Calu3 (cell line): ENCODE measurements around the gene BAZ2A. TPM values are rescaled to one million over a fixed set of nuclear protein-coding genes. Genes with fewer than 3 reads are reported as not detected.

Experiments
- BruUV-seq: library from RNA; stranded (reverse); fragments of 400-500 nt; replicated peaks from 2 replicates; lab custom pipeline; 2021; lab: Mats Ljungman, UMichigan
- CTCF ChIA-PET: fragments of 300-600 bp; sonication (Branson Sonifier 250); formaldehyde crosslinking; loops from one replicate; lab custom pipeline; 2022; ENCODE audit warnings: antibody characterized with exemption; lab: Charles Lee
- DNase-seq: peaks from one replicate; pipeline ENCODE4 v3.0.0; 2022
- H3K27ac Mint-ChIP-seq: one replicate; pipeline ENCODE4 v1.8.0; 2022; ENCODE audit warnings: mixed read lengths; ENCODE audit not compliant: unreplicated experiment
- H3K27me3 Mint-ChIP-seq: one replicate; pipeline ENCODE4 v1.8.0; 2022; ENCODE audit warnings: mixed read lengths; ENCODE audit not compliant: unreplicated experiment
- H3K36me3 Mint-ChIP-seq: one replicate; pipeline ENCODE4 v1.8.0; 2022; ENCODE audit warnings: mild to moderate bottlenecking, moderate library complexity, mixed read lengths; ENCODE audit not compliant: insufficient read depth, unreplicated experiment
- H3K4me1 Mint-ChIP-seq: one replicate; pipeline ENCODE4 v1.8.0; 2022; ENCODE audit warnings: mild to moderate bottlenecking, low read depth, mixed read lengths; ENCODE audit not compliant: unreplicated experiment
- H3K4me3 Mint-ChIP-seq: one replicate; pipeline ENCODE4 v1.8.0; 2022; ENCODE audit warnings: mild to moderate bottlenecking, low read depth, moderate library complexity, mixed read lengths; ENCODE audit not compliant: unreplicated experiment
- H3K9me3 Mint-ChIP-seq: one replicate; pipeline ENCODE4 v1.8.0; 2022; ENCODE audit warnings: low read depth, mixed read lengths; ENCODE audit not compliant: unreplicated experiment
- CTCF ChIP-seq: fragments of 200-600 bp; IDR thresholded peaks from one replicate; pipeline ENCODE4 v1.8.0; 2022; ENCODE audit warnings: antibody characterized with exemption; ENCODE audit not compliant: unreplicated experiment
- intact Hi-C: fragments of 100-400 bp; cut with micrococcal nuclease; formaldehyde crosslinking; loops from one replicate; pipeline ENCODE4 v1.10.0; 2022; ENCODE audit not compliant: unreplicated experiment
- total RNA-seq: library from RNA; stranded (reverse); gene quantifications from 2 replicates; pipeline ENCODE4 v1.2.3, GENCODE V29; 2022

BAZ2A gene
- total RNA-seq, 1 experiment from 2014 or later: 158 TPM

GRCh38 chr12:56568146-56568545, 62.0 kb downstream of the BAZ2A start:
- peaks cover 8% of the 10 kb centered on the region for H3K4me1 Mint-ChIP-seq
- H3K27ac Mint-ChIP-seq: no peak overlapping the region
- no TSS peak for BruUV-seq
- no peak overlapping the region for H3K4me3 Mint-ChIP-seq
- H3K36me3 Mint-ChIP-seq: peaks cover 74% of the 10 kb centered on the region
- intact Hi-C loops: no loop called here
- H3K9me3 Mint-ChIP-seq: no peaks in the 10 kb centered on the region
- no peak for TF ChIP-seq CTCF
- DNase-seq: no peak
- CTCF ChIA-PET: interaction anchor here (0.6 kb wide), 1 partner anchor 303 kb away, joined by 4 read pairs; no protein-coding TSS in a partner anchor
- H3K27me3 Mint-ChIP-seq: no peaks in the 10 kb centered on the region

- H3K36me3 Mint-ChIP-seq: peaks cover 68% of the 10 kb centered on the region
- no TSS peak for BruUV-seq
- intact Hi-C loops: no loop called here
- no peak for TF ChIP-seq CTCF
- H3K27ac Mint-ChIP-seq: peak overlapping the region; percentile 8
- no peaks in the 10 kb centered on the region for H3K27me3 Mint-ChIP-seq
- no peaks in the 10 kb centered on the region for H3K9me3 Mint-ChIP-seq
- no peak overlapping the region for H3K4me3 Mint-ChIP-seq
- CTCF ChIA-PET: no interaction called here
- DNase-seq: no peak
- peaks cover 8% of the 10 kb centered on the region for H3K4me1 Mint-ChIP-seq
Observed at GRCh38 chr12:56565510-56566101, 64.5 kb downstream of the BAZ2A start.

GRCh38 chr12:56551070-56551469, 79.1 kb downstream of the BAZ2A start:
- H3K36me3 Mint-ChIP-seq: peaks cover 6% of the 10 kb centered on the region
- no peaks in the 10 kb centered on the region for H3K27me3 Mint-ChIP-seq
- DNase-seq: no peak
- H3K27ac Mint-ChIP-seq: no peak overlapping the region
- peaks cover 17% of the 10 kb centered on the region for H3K4me1 Mint-ChIP-seq
- H3K4me3 Mint-ChIP-seq: no peak overlapping the region
- no TSS peak for BruUV-seq
- no peaks in the 10 kb centered on the region for H3K9me3 Mint-ChIP-seq
- intact Hi-C loops: no loop called here
- CTCF ChIA-PET: no interaction called here
- no peak for TF ChIP-seq CTCF

- Mint-ChIP-seq H3K4me1 (peaks cover 15% of the 10 kb centered on the region), H3K27ac (no peak overlapping the region), H3K4me3 (no peak overlapping the region), H3K27me3 (no peaks in the 10 kb centered on the region), H3K36me3 (peaks cover 26% of the 10 kb centered on the region), H3K9me3 (no peaks in the 10 kb centered on the region)
- intact Hi-C loops: no loop called here
- no TSS peak for BruUV-seq
- CTCF ChIA-PET: interaction anchor here (0.7 to 1.0 kb wide), 2 partner anchors 10 to 25 kb away, joined by 3 read pairs; partner anchors contain the start of gene RBMS2
- TF ChIP-seq CTCF: no peak
- no peak for DNase-seq
Observed at GRCh38 chr12:56546680-56547079, 83.4 kb downstream of the BAZ2A start.

Other genes starting within 250 kb of the BAZ2A start
- gene TIMELESS, start 180.9 kb downstream of the BAZ2A start, total RNA-seq: 44.4 and 48.6 TPM in 2 replicates
- gene MIP, start 175.7 kb downstream of the BAZ2A start, total RNA-seq: not detected in 2 replicates
- 6.1 and 6.6 TPM in 2 replicates for gene SPRYD4, start 161.7 kb downstream of the BAZ2A start, total RNA-seq
- 1.9 and 2.7 TPM in 2 replicates for gene GLS2, start 142.2 kb downstream of the BAZ2A start, total RNA-seq
- 96.4 and 105 TPM in 2 replicates for gene RBMS2, start 108.5 kb downstream of the BAZ2A start, total RNA-seq
- 822 and 875 TPM in 2 replicates for gene ATP5F1B, start 15.7 kb upstream of the BAZ2A start, total RNA-seq
- 435 and 437 TPM in 2 replicates for gene PTGES3, start 58.0 kb upstream of the BAZ2A start, total RNA-seq
- gene NACA, start 95.0 kb upstream of the BAZ2A start, total RNA-seq: 771 and 835 TPM in 2 replicates
- gene PRIM1, start 122.0 kb upstream of the BAZ2A start, total RNA-seq: 35.3 and 39.7 TPM in 2 replicates
- gene HSD17B6, start 133.0 kb upstream of the BAZ2A start, total RNA-seq: 0.26 and 0.56 TPM in 2 replicates